Endothelial cell of umbilical vein (primary cell): ENCODE data around the gene PLCH1. TPM values are rescaled to one million over a fixed set of nuclear protein-coding genes. Genes with fewer than 3 reads are reported as not detected.

Experiments used
- BruUV-seq: library from RNA; stranded (reverse); fragments of 400-500 nt; replicated peaks from 2 replicates; lab custom pipeline; 2021; lab: Mats Ljungman, UMichigan
- CTCF ChIA-PET: fragments of 300-600, 350-600 bp; sonication (Branson Sonifier 250); formaldehyde crosslinking; loops from one replicate; lab custom pipeline; 2021; ENCODE audit warnings: antibody characterized with exemption, inconsistent platforms; lab: Charles Lee
- POLR2A ChIA-PET: fragments of 300-600, 350-600 bp; sonication (Branson Sonifier 250); formaldehyde crosslinking; loops from one replicate; lab custom pipeline; 2021; ENCODE audit warnings: antibody characterized with exemption, inconsistent platforms; lab: Charles Lee
- DNase-seq: peaks from one replicate; pipeline ENCODE4 v3.0.0-alpha.2; 2011; ENCODE audit warnings: low read depth, low spot score
- FAIRE-seq: peaks from 2 replicates; lab custom pipeline; 2011; peaks lifted over from hg19 to GRCh38; lab: Jason Lieb, UNC
- H2AFZ ChIP-seq: 2 replicates; pipeline ENCODE4 v1.6.0; 2012; ENCODE audit warnings: low read depth, low read length, control low read depth, inconsistent platforms
- H3K27ac ChIP-seq: 2 replicates; pipeline ENCODE4 v1.5.1; 2011; ENCODE audit warnings: low read depth, mild to moderate bottlenecking, control low read depth, low read length, moderate library complexity; ENCODE audit not compliant: insufficient read depth
- H3K27me3 ChIP-seq, 2 experiments: 2 replicates each; pipeline versions ENCODE4 v1.6.0 to v1.6.1; 2011; ENCODE audit warnings: low read length in 2 of 2, mixed read lengths in 1 of 2; ENCODE audit not compliant: control insufficient read depth in 2 of 2, insufficient read depth in 2 of 2
- H3K36me3 ChIP-seq, 2 experiments: 2 replicates in 1 of 2; 3 replicates in 1 of 2; pipeline ENCODE4 v1.5.1; 2011; ENCODE audit warnings: low read length in 2 of 2, mild to moderate bottlenecking in 1 of 2, moderate library complexity in 1 of 2; ENCODE audit not compliant: control insufficient read depth in 2 of 2, insufficient read depth in 2 of 2; ENCODE audit errors: extremely low read depth in 1 of 2
- H3K4me1 ChIP-seq: 3 replicates; pipeline ENCODE4 v1.5.1; 2011; ENCODE audit warnings: mild to moderate bottlenecking, low read length; ENCODE audit not compliant: control insufficient read depth, insufficient read depth; ENCODE audit errors: extremely low read depth
- H3K4me2 ChIP-seq: 2 replicates; pipeline ENCODE4 v1.6.1; 2011; ENCODE audit warnings: low read length, control low read depth, mixed read lengths; ENCODE audit not compliant: insufficient read depth
- H3K4me3 ChIP-seq, 3 experiments: fragments of 200-600 bp in 1 of 3; sonication (generic), shearing (Covaris generic) in 1 of 3; replicated peaks in 1 of 3; 2 replicates each; pipeline ENCODE4 v1.5.1; 2011 to 2016; ENCODE audit warnings: control low read depth in 3 of 3, low read length in 3 of 3, mild to moderate bottlenecking in 2 of 3, inconsistent platforms in 1 of 3, low read depth in 1 of 3, moderate library complexity in 1 of 3; ENCODE audit not compliant: insufficient read depth in 1 of 3
- H3K79me2 ChIP-seq: 2 replicates; pipeline ENCODE4 v1.6.0; 2012; ENCODE audit warnings: low read length, inconsistent platforms; ENCODE audit not compliant: control insufficient read depth, insufficient read depth
- H3K9ac ChIP-seq: replicated peaks from 2 replicates; pipeline ENCODE3; 2011; ENCODE audit warnings: low read length, control low read depth; ENCODE audit not compliant: insufficient read depth; ENCODE audit errors: extremely low read depth
- H3K9me1 ChIP-seq: replicated peaks from 3 replicates; pipeline ENCODE4 v1.6.0; 2011; ENCODE audit warnings: mild to moderate bottlenecking, low read length; ENCODE audit not compliant: control insufficient read depth, insufficient read depth; ENCODE audit errors: extremely low read depth
- H3K9me3 ChIP-seq: replicated peaks from 2 replicates; pipeline ENCODE4 v1.5.1; 2012; ENCODE audit warnings: low read length, inconsistent platforms; ENCODE audit not compliant: control insufficient read depth, insufficient read depth
- H4K20me1 ChIP-seq: replicated peaks from 2 replicates; pipeline ENCODE3; 2011; ENCODE audit warnings: mild to moderate bottlenecking, low read length; ENCODE audit not compliant: control insufficient read depth, insufficient read depth; ENCODE audit errors: extremely low read depth
- CTCF ChIP-seq, 2 donors: IDR thresholded peaks; 1 replicate in 1 of 2; 2 replicates in 1 of 2; pipeline ENCODE4 v1.5.1; 2011; ENCODE audit warnings: low read length in 2 of 2, mild to moderate bottlenecking in 2 of 2, moderate library complexity in 2 of 2, control low read depth in 1 of 2, inconsistent platforms in 1 of 2, low read depth in 1 of 2; ENCODE audit not compliant: insufficient read depth in 1 of 2; ENCODE audit errors: extremely low read depth in 1 of 2
- EZH2 ChIP-seq: IDR thresholded peaks from 2 replicates; pipeline ENCODE4 v1.6.1; 2012; ENCODE audit warnings: borderline replicate concordance, low read depth, mild to moderate bottlenecking, moderate library complexity, low read length, inconsistent platforms; ENCODE audit not compliant: severe bottlenecking
- FOS ChIP-seq: IDR thresholded peaks from 2 replicates; pipeline ENCODE4 v1.6.1; 2011; ENCODE audit warnings: mild to moderate bottlenecking, low read length, moderate library complexity, borderline replicate concordance; ENCODE audit not compliant: insufficient read depth
- GATA2 ChIP-seq: IDR thresholded peaks from 2 replicates; pipeline ENCODE4 v1.7.0; 2011; ENCODE audit warnings: low read depth, mild to moderate bottlenecking, moderate library complexity, mixed read lengths, low read length; ENCODE audit not compliant: insufficient read length, insufficient read depth
- JUN ChIP-seq: IDR thresholded peaks from 2 replicates; pipeline ENCODE4 v1.6.1; 2011; ENCODE audit warnings: borderline replicate concordance, low read depth; ENCODE audit not compliant: insufficient read length, insufficient read depth
- MAX ChIP-seq: IDR thresholded peaks from 2 replicates; pipeline ENCODE4 v1.6.1; 2011; ENCODE audit not compliant: insufficient read depth, insufficient read length
- MYC ChIP-seq: IDR thresholded peaks from one replicate; pipeline ENCODE4 v1.6.1; 2011; ENCODE audit warnings: mild to moderate bottlenecking, low read depth, low read length
- POLR2A ChIP-seq: IDR thresholded peaks from 2 replicates; pipeline ENCODE4 v1.6.1; 2012; ENCODE audit warnings: low read depth, mild to moderate bottlenecking, control low read depth, low read length
- POLR2AphosphoS5 ChIP-seq: IDR thresholded peaks from 2 replicates; pipeline ENCODE4 v1.6.1; 2012; ENCODE audit warnings: low read depth, mild to moderate bottlenecking, control low read depth, low read length, moderate library complexity; ENCODE audit not compliant: insufficient read depth
- dilution Hi-C: fragments of 300-500 bp; cut with MboI; formaldehyde crosslinking; loops from one replicate; pipeline ENCODE4 v1.15.0; 2019; ENCODE audit warnings: low sequenced_read_pairs; ENCODE audit not compliant: extremely low pct_ligation_motif_present
- intact Hi-C: fragments of 100-400 bp; cut with micrococcal nuclease; formaldehyde crosslinking; loops from one replicate; pipeline ENCODE4 v1.10.0; 2022
- polyA plus RNA-seq, 4 experiments: library from polyadenylated mRNA; depleted of rRNA in 3 of 4; stranded (reverse) in 3 of 4; unstranded in 1 of 4; fragments of >200 nt; gene quantifications; 2 replicates each; pipeline versions ENCODE4 v1.2.1 to v1.2.3, GENCODE V29; 2011 to 2012; ENCODE audit warnings: missing spikeins in 1 of 4
- total RNA-seq: library from RNA; stranded (reverse); gene quantifications from 2 replicates; pipeline ENCODE4 v1.2.3, GENCODE V29; 2021

The PLCH1 gene
- total and polyA plus RNA-seq, 2 donors (not counting 3 experiments of a cell fraction or from before 2014, with no cell fraction given) = 0.03 TPM; not detected in 1

- DNase-seq = no peak
- Histone ChIP-seq H3K9me1 (no peaks in the 10 kb centered on the region), H3K27ac (no peak overlapping the region), H3K27me3 (no peaks in the 10 kb centered on the region), H3K9me3 (no peaks in the 10 kb centered on the region), H3K4me3 (no peak overlapping the region), H3K4me2 (no peak overlapping the region), H3K4me1 (no peaks in the 10 kb centered on the region), H3K9ac (no peak overlapping the region), H3K79me2 (no peaks in the 10 kb centered on the region), H2AFZ (no peak overlapping the region), H3K36me3 (no peaks in the 10 kb centered on the region), H4K20me1 (no peaks in the 10 kb centered on the region)
- dilution Hi-C loops = no loop called here
- no peak for TF ChIP-seq FOS
- no peak for TF ChIP-seq JUN
- no peak for TF ChIP-seq MAX
- no peak for TF ChIP-seq POLR2AphosphoS5
- no peak for TF ChIP-seq POLR2A
- no peak for TF ChIP-seq CTCF (IDR thresholded peaks at IDR 0.05; ENCODE audit: extremely low read depth in 1 of 2, insufficient read depth in 1 of 2, low read depth in 1 of 2, low read length in 2 of 2)
- no peak for TF ChIP-seq MYC
- no peak for TF ChIP-seq GATA2
- TF ChIP-seq EZH2 = no peak
- ChIA-PET POLR2A (no interaction called here), CTCF (no interaction called here)
- no peak for FAIRE-seq
- intact Hi-C loops = no loop called here
- no TSS peak for BruUV-seq
Measured at GRCh38 chr3:155594526-155595187, 150.2 kb downstream of the PLCH1 start.
